Neural progenitor cell (in vitro differentiated cells): Measurements from ENCODE around the gene KPNA3. TPM values are rescaled to one million over a fixed set of nuclear protein-coding genes. Genes with fewer than 3 reads are reported as not detected.

Source experiments
- DNase-seq: peaks from one replicate; pipeline ENCODE4 v3.0.0-alpha.2; 2016; ENCODE audit warnings: low spot score
- H2AFZ ChIP-seq: fragments of 200-600 bp; sonication (generic); replicated peaks from 2 replicates; pipeline ENCODE4 v1.6.1; 2016; ENCODE audit warnings: antibody characterized with exemption
- H3F3A ChIP-seq: fragments of 200-600 bp; sonication (generic); 2 replicates; pipeline ENCODE4 v1.6.1; 2016; ENCODE audit warnings: antibody characterized with exemption, low read depth
- H3K27ac ChIP-seq: fragments of 200-600 bp; sonication (generic); 2 replicates; pipeline ENCODE4 v1.5.1; 2016; ENCODE audit warnings: mild to moderate bottlenecking
- H3K27me3 ChIP-seq: fragments of 200-600 bp; sonication (generic); 2 replicates; pipeline ENCODE4 v1.6.1; 2016; ENCODE audit warnings: mild to moderate bottlenecking, moderate library complexity
- H3K36me3 ChIP-seq: fragments of 200-600 bp; sonication (generic); 2 replicates; pipeline ENCODE4 v1.5.1; 2016
- H3K4me1 ChIP-seq: fragments of 200-600 bp; sonication (generic); 2 replicates; pipeline ENCODE4 v1.6.1; 2016; ENCODE audit warnings: mixed run types
- H3K4me2 ChIP-seq: fragments of 200-600 bp; sonication (generic); 2 replicates; pipeline ENCODE4 v1.6.1; 2016
- H3K4me3 ChIP-seq: fragments of 200-600 bp; sonication (generic); 2 replicates; pipeline ENCODE4 v1.5.1; 2016
- H3K79me2 ChIP-seq: fragments of 200-600 bp; sonication (generic); 2 replicates; pipeline ENCODE4 v1.6.1; 2016; ENCODE audit warnings: low read depth
- H3K9ac ChIP-seq: fragments of 200-600 bp; sonication (generic); 2 replicates; pipeline ENCODE4 v1.6.1; 2016
- H3K9me3 ChIP-seq: fragments of 200-600 bp; sonication (generic); 2 replicates; pipeline ENCODE4 v1.5.1; 2016; ENCODE audit warnings: low read depth
- H4K20me1 ChIP-seq: fragments of 200-600 bp; sonication (generic); 2 replicates; pipeline ENCODE4 v1.6.1; 2016; ENCODE audit warnings: low read depth
- H3K27ac Mint-ChIP-seq: 3 replicates; pipeline ENCODE4 v1.8.0; 2021; ENCODE audit warnings: mixed read lengths
- H3K27me3 Mint-ChIP-seq: 2 replicates; pipeline ENCODE4 v1.8.0; 2022; ENCODE audit warnings: low read depth, mild to moderate bottlenecking, inconsistent platforms, moderate library complexity, mixed read lengths; ENCODE audit not compliant: insufficient read depth
- H3K36me3 Mint-ChIP-seq: 3 replicates; pipeline ENCODE4 v1.8.0; 2021; ENCODE audit warnings: mixed read lengths
- H3K4me1 Mint-ChIP-seq: 3 replicates; pipeline ENCODE4 v1.8.0; 2021; ENCODE audit warnings: mixed read lengths
- H3K4me3 Mint-ChIP-seq: 3 replicates; pipeline ENCODE4 v1.8.0; 2021; ENCODE audit warnings: mild to moderate bottlenecking, moderate library complexity, mixed read lengths
- H3K9me3 Mint-ChIP-seq: 3 replicates; pipeline ENCODE4 v1.8.0; 2020; ENCODE audit warnings: mixed read lengths
- EZH2 ChIP-seq: fragments of 200-600 bp; sonication (generic); IDR thresholded peaks from 2 replicates; pipeline ENCODE4 v1.6.1; 2017; ENCODE audit warnings: antibody characterized with exemption, mild to moderate bottlenecking, moderate library complexity
- EZH2phosphoT487 ChIP-seq: fragments of 200-600 bp; sonication (generic); IDR thresholded peaks from 2 replicates; pipeline ENCODE4 v1.6.1; 2017; ENCODE audit warnings: antibody characterized with exemption
- total RNA-seq: library from RNA; depleted of rRNA; stranded (reverse); fragments of >200 nt; gene quantifications from 2 replicates; pipeline ENCODE4 v1.2.3, GENCODE V29; 2015; ENCODE audit warnings: low replicate concordance
- TF ChIP-seq, protein P1 (sequence below): fragments of 200-600 bp; sonication (generic); IDR thresholded peaks from 2 replicates; pipeline ENCODE4 v1.5.1; 2017; ENCODE audit warnings: antibody characterized with exemption, mild to moderate bottlenecking

The KPNA3 gene
- total RNA-seq, 1 donor from 2014 or later = 49.4 TPM

DNA sequence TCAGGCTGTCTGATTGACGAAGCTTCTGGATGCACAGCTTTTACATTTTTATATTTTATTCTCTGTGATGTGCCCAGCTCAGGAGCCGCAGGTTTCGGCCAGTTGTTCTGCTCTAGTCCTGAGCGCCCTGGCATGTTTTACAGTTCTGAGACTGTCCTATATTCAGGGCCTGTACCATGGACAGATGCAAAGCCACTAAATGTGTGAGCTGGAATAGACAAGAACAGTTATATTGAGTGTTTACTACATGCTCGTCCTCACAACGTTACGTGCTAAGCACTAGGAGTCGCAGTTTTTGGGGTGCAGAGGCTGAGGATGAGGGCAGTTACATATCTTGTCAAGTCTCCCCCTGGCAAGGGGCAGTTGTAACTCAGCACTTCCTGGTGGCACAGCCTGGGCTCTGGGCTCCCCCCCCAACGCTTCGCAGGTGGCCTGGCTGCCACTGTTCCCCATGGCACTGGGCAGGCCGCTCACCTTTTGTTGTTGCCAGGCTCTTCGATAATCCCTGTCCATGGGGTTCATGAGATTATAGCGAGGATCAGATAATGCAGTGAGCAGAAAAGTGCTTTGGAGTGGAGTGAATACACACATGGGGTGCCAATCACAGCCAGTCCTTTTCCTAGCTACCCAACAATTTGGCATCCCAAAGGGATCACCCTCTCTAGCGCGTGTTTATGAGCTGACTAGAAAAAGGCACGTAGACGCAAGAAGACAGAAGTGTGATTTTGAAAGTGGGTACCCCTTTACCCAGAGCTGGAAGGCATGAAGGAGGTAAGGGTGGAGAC, 140.7 kb downstream of the KPNA3 start:
- no peak overlapping the region for H2AFZ ChIP-seq
- no peak overlapping the region for H3K9ac ChIP-seq
- Mint-ChIP-seq H3K4me1 (peaks cover 27% of the 10 kb centered on the region), H3K27me3 (peaks cover 6% of the 10 kb centered on the region), H3K27ac (no peak overlapping the region), H3K4me3 (no peak overlapping the region), H3K9me3 (no peaks in the 10 kb centered on the region), H3K36me3 (peaks cover 2% of the 10 kb centered on the region)
- H3K4me3 ChIP-seq = no peak overlapping the region
- no peaks in the 10 kb centered on the region for H3K79me2 ChIP-seq
- DNase-seq = no peak
- no peaks in the 10 kb centered on the region for H3K4me1 ChIP-seq
- no peaks in the 10 kb centered on the region for H3F3A ChIP-seq
- H3K4me2 ChIP-seq = no peak overlapping the region
- no peaks in the 10 kb centered on the region for H3K36me3 ChIP-seq
- H3K9me3 ChIP-seq = no peaks in the 10 kb centered on the region
- no peak overlapping the region for H3K27ac ChIP-seq
- H4K20me1 ChIP-seq = peaks cover 5% of the 10 kb centered on the region
- H3K27me3 ChIP-seq = peaks cover 3% of the 10 kb centered on the region
- TF ChIP-seq EZH2 = no peak
- TF ChIP-seq EZH2phosphoT487 = no peak
- TF ChIP-seq, protein P1, sequence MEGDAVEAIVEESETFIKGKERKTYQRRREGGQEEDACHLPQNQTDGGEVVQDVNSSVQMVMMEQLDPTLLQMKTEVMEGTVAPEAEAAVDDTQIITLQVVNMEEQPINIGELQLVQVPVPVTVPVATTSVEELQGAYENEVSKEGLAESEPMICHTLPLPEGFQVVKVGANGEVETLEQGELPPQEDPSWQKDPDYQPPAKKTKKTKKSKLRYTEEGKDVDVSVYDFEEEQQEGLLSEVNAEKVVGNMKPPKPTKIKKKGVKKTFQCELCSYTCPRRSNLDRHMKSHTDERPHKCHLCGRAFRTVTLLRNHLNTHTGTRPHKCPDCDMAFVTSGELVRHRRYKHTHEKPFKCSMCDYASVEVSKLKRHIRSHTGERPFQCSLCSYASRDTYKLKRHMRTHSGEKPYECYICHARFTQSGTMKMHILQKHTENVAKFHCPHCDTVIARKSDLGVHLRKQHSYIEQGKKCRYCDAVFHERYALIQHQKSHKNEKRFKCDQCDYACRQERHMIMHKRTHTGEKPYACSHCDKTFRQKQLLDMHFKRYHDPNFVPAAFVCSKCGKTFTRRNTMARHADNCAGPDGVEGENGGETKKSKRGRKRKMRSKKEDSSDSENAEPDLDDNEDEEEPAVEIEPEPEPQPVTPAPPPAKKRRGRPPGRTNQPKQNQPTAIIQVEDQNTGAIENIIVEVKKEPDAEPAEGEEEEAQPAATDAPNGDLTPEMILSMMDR = no peak

DNA sequence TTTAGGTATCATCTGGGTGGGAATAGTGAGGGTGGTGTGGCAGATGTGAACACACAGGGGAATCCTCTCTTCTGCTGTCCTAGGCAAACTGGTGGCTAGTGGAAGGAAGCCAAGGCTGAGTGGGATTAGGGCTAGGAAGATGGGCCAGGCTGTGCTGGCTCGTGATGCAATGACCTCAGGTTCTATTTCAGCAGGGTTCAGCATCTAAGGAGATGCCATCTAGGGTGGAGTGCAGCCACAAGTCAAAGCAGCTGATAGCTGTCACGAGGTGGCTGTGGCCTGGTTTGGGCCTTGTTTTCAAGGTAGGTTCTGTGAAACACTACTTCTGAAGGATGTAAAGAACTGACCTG, 142.5 kb downstream of the KPNA3 start:
- Mint-ChIP-seq H3K36me3 (no peaks in the 10 kb centered on the region), H3K27ac (no peak overlapping the region)

More for the DNA sequence above, 142.5 kb downstream of the KPNA3 start:
- Histone ChIP-seq H3K27ac (no peak overlapping the region), H3K9ac (no peak overlapping the region), H2AFZ (no peak overlapping the region), H3K4me3 (no peak overlapping the region), H4K20me1 (no peaks in the 10 kb centered on the region), H3K4me2 (no peak overlapping the region), H3F3A (no peaks in the 10 kb centered on the region), H3K36me3 (no peaks in the 10 kb centered on the region), H3K9me3 (no peaks in the 10 kb centered on the region), H3K79me2 (no peaks in the 10 kb centered on the region), H3K4me1 (no peaks in the 10 kb centered on the region), H3K27me3 (no peaks in the 10 kb centered on the region)
- Mint-ChIP-seq H3K27me3 (peaks cover 4% of the 10 kb centered on the region), H3K4me3 (no peak overlapping the region), H3K9me3 (no peaks in the 10 kb centered on the region), H3K4me1 (peaks cover 13% of the 10 kb centered on the region)
- TF ChIP-seq, protein P1 = no peak
- TF ChIP-seq EZH2phosphoT487 = no peak
- no peak for TF ChIP-seq EZH2
- no peak for DNase-seq

Other genes with a start within 250 kb of the KPNA3 start
- gene RCBTB1, start 207.1 kb downstream of the KPNA3 start, total RNA-seq = 34.4 and 54.2 TPM in 2 replicates
- 0.06 and 0.12 TPM in 2 replicates for gene ARL11, start 164.2 kb downstream of the KPNA3 start, total RNA-seq
- gene EBPL, start 101.2 kb downstream of the KPNA3 start, total RNA-seq = 82.9 and 86.4 TPM in 2 replicates
- gene SPRYD7, start 143.7 kb upstream of the KPNA3 start, total RNA-seq = 4.0 and 5.6 TPM in 2 replicates
- 53.2 and 58.3 TPM in 2 replicates for gene TRIM13, start 204.4 kb upstream of the KPNA3 start, total RNA-seq
- gene KCNRG, start 222.8 kb upstream of the KPNA3 start, total RNA-seq = 0.88 and 2.1 TPM in 2 replicates